ENCODE data around the gene CEP41.

CEP41 gene

GRCh38 chr7:130364451-130364850 is 76.4 kb downstream of the CEP41 start:
- H3K4me2 ChIP-seq (ENCODE audit: low read length): peak overlapping the region; percentile 61
- no peaks in the 10 kb centered on the region for H3K9me2 ChIP-seq (ENCODE audit: low read depth, low read length)
- H3K27ac ChIP-seq (ENCODE audit: low read depth, low read length, poor library complexity, severe bottlenecking): peak overlapping the region; percentile 96
- peaks cover 73% of the 10 kb centered on the region for H3K4me1 ChIP-seq (ENCODE audit: insufficient read depth, low read length, severe bottlenecking)
- H3K36me3 ChIP-seq (ENCODE audit: insufficient read depth, low read length): no peaks in the 10 kb centered on the region; the same call in 1 of the 2 replicates
- H3K27me3 ChIP-seq (ENCODE audit: insufficient read depth, low read length): no peaks in the 10 kb centered on the region
- H3K9ac ChIP-seq (ENCODE audit: low read length): peak overlapping the region; percentile 55
- TF ChIP-seq EZH2 (IDR thresholded peaks at IDR 0.05; ENCODE audit: borderline replicate concordance, low read length) (no peak), CTCF (IDR thresholded peaks at IDR 0.05; ENCODE audit: low read length) (no peak)
- peaks cover 15% of the 10 kb centered on the region; the same call in 1 of the 2 replicates for H3K9me3 ChIP-seq (ENCODE audit: low read length)
- H3K79me2 ChIP-seq (ENCODE audit: insufficient read depth, low read length): no peaks in the 10 kb centered on the region
- H3F3A ChIP-seq (ENCODE audit: insufficient read depth, low read length): no peaks in the 10 kb centered on the region
- H2AFZ ChIP-seq (ENCODE audit: low read length): no peak overlapping the region
- no peaks in the 10 kb centered on the region for H4K20me1 ChIP-seq (ENCODE audit: insufficient read depth, low read length)
- peak overlapping the region; percentile 17 for H3K4me3 ChIP-seq (ENCODE audit: low read depth, low read length, poor library complexity, severe bottlenecking)

DNA sequence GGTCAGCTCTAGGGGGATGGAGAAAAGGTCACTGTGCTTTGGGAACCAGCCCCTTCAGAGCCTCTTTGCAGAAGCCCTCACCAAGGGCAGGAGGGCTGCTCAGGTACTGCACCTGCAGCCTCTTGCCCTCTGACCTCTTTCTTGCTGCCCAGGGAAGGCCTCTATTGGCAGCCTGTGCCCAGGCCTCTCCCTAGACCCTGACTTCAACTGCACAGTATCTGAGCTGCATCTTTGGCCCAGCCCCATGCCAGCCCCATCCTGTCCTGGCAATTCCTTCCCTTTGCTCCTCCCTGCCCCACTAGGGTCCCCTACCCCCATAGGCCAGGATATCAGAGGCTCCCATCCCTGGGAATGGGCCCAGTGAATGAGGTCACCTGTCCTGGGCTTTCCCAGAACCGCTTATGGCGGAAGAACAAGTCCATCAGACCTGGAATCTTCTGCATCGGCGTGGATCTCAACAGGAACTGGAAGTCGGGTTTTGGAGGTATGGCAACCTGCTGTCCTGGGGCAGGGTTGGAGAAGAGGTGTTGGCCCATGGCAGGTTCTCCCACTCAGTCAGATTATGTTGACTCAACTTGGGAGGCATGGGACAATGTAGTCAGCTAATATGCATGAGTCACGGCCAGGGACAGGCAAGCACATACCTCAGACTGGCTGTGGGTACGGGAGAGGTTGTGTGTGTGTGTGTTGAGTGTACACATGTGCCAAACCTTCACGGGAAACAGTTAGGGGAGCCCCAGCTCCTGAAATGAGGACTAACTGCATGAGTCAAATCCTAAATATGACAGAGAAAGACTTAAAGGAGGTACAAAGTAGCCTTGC is 77.6 kb downstream of the CEP41 start:
- Histone ChIP-seq H3K27me3 (ENCODE audit: insufficient read depth, low read length) (no peaks in the 10 kb centered on the region), H3K36me3 (ENCODE audit: insufficient read depth, low read length) (no peaks in the 10 kb centered on the region; the same call in 1 of the 2 replicates), H3K9ac (ENCODE audit: low read length) (no peak overlapping the region; the same call in 1 of the 2 replicates), H3K9me2 (ENCODE audit: low read depth, low read length) (no peaks in the 10 kb centered on the region), H3F3A (ENCODE audit: insufficient read depth, low read length) (no peaks in the 10 kb centered on the region), H3K4me3 (ENCODE audit: low read depth, low read length, poor library complexity, severe bottlenecking) (no peak overlapping the region), H3K9me3 (ENCODE audit: low read length) (peaks cover 25% of the 10 kb centered on the region; the same call in 1 of the 2 replicates), H3K4me1 (ENCODE audit: insufficient read depth, low read length, severe bottlenecking) (peaks cover 60% of the 10 kb centered on the region), H4K20me1 (ENCODE audit: insufficient read depth, low read length) (no peaks in the 10 kb centered on the region), H3K79me2 (ENCODE audit: insufficient read depth, low read length) (no peaks in the 10 kb centered on the region), H3K27ac (ENCODE audit: low read depth, low read length, poor library complexity, severe bottlenecking) (peak overlapping the region; percentile 96), H2AFZ (ENCODE audit: low read length) (no peak overlapping the region), H3K4me2 (ENCODE audit: low read length) (no peak overlapping the region; the same call in 1 of the 2 replicates)
- TF ChIP-seq CTCF (IDR thresholded peaks at IDR 0.05; ENCODE audit: low read length): no peak
- no peak for TF ChIP-seq EZH2 (IDR thresholded peaks at IDR 0.05; ENCODE audit: borderline replicate concordance, low read length)

- no peaks in the 10 kb centered on the region; the same call in 1 of the 2 replicates for H3K36me3 ChIP-seq (ENCODE audit: insufficient read depth, low read length)
- no peak overlapping the region for H3K9ac ChIP-seq (ENCODE audit: low read length)
- no peaks in the 10 kb centered on the region for H3F3A ChIP-seq (ENCODE audit: insufficient read depth, low read length)
- H3K27me3 ChIP-seq (ENCODE audit: insufficient read depth, low read length): no peaks in the 10 kb centered on the region
- H3K9me3 ChIP-seq (ENCODE audit: low read length): peaks cover 26% of the 10 kb centered on the region; the same call in 1 of the 2 replicates
- H3K4me3 ChIP-seq (ENCODE audit: low read depth, low read length, poor library complexity, severe bottlenecking): no peak overlapping the region
- no peaks in the 10 kb centered on the region for H4K20me1 ChIP-seq (ENCODE audit: insufficient read depth, low read length)
- H3K27ac ChIP-seq (ENCODE audit: low read depth, low read length, poor library complexity, severe bottlenecking): peak overlapping the region; percentile 96
- H3K79me2 ChIP-seq (ENCODE audit: insufficient read depth, low read length): no peaks in the 10 kb centered on the region
- TF ChIP-seq EZH2 (IDR thresholded peaks at IDR 0.05; ENCODE audit: borderline replicate concordance, low read length) (no peak), CTCF (IDR thresholded peaks at IDR 0.05; ENCODE audit: low read length) (no peak)
- no peak overlapping the region for H3K4me2 ChIP-seq (ENCODE audit: low read length)
- H2AFZ ChIP-seq (ENCODE audit: low read length): no peak overlapping the region
- H3K9me2 ChIP-seq (ENCODE audit: low read depth, low read length): no peaks in the 10 kb centered on the region
- peaks cover 51% of the 10 kb centered on the region for H3K4me1 ChIP-seq (ENCODE audit: insufficient read depth, low read length, severe bottlenecking)
Measured at GRCh38 chr7:130362251-130362816, 78.5 kb downstream of the CEP41 start.

Data from OCI-LY1 (cell line).